Activated CD8-positive, alpha-beta memory T cell treated with anti-CD3 and anti-CD28 coated beads, Interleukin-2, amount 50 U/mL, for 1 hour (primary cell): ENCODE measurements around the gene DNAH6.

Experiments
- DNase-seq: peaks from one replicate; pipeline ENCODE4 v3.0.0-alpha.2; 2020; ENCODE audit errors: extremely low read depth

Gene DNAH6

DNA sequence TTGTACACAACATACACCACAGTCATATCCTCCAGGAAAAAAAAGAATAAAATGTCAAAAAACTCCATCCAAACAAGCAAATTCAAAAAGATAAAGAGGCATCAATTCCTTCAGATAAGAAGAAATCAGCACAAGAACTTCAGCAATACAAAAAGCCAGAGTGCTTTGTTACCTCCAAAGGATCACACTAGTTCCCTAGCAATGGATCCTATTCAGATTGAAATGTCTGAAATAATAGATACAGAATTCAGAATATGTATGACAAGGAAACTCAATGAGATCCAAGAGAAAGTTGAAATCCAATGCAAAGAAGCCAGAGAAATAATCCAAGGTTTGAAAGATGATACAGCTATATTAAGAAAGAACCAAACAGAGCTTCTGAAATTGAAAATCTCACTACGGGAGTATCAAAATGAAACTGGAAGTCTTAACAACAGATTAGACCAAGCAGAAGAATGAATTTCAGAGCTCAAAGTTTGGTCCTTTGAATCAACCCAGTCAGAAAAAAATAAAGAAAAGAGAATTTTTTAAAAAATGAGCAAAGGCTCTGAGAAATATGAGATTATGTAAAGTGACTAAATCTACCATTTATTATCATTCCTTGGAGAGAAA lies 284.0 kb downstream of the DNAH6 start:
- no peak for DNase-seq

- DNase-seq, result no peak
These were observed 285.5 kb downstream of the DNAH6 start for GRCh38 chr2:84801811-84802210.

- no peak for DNase-seq
These were observed 289.1 kb downstream of the DNAH6 start for GRCh38 chr2:84805250-84805958.

- DNase-seq, result no peak
These were observed 290.8 kb downstream of the DNAH6 start for GRCh38 chr2:84807063-84807485.

- DNase-seq, result no peak
These were observed 292.0 kb downstream of the DNAH6 start for GRCh38 chr2:84808279-84808678.

DNA sequence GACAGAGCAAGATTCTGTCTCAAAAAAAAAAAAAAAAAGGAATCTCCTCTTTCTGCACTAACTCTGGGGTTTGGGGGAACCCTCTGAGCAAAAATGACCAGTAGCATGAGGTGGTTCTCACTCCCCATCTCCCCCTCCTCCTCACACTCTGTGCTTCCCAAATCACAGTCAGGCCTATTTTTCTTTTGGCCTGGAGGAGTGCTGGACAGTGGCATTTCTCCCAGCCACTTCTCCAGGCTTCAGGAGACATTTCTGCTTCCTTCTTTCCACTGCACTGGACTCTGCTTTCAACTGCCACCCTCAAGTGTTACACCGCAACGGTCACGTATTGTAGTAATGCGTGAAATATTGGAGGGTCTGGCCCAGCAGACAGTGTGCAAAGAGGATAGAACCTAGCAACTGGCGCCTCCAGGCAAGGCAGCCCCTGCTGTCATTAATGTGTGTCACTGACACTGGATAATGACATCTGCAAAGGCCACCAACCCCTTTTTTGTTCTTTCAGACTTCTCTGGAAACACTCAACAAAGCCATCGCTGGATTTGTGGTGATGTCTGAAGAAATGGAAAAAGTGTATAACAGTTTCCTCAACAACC lies 295.6 kb downstream of the DNAH6 start:
- DNase-seq, result no peak

GRCh38 chr2:84815146-84815545 lies 298.8 kb downstream of the DNAH6 start:
- DNase-seq, result no peak

GRCh38 chr2:84816426-84817026 lies 300.2 kb downstream of the DNAH6 start:
- DNase-seq, result no peak

DNA sequence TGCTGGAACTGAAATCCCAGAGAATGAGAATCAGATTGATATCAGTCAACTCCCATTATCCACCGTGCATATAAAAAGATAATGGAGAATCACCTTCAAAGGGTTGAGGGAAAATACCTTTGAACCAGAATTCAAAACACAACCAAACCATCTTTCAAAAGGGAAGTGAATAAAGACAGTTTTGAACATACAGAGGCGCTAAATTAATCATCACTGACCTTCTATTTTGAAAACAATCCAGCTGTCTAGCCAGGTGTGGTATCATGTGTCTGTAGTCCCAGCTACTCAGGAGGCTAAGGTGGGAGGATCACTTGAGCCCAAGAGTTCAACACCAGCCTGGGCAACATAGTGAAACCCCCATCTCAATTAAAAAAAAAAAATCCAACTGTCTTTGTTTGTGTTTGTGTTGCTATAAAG lies 300.9 kb downstream of the DNAH6 start:
- no peak for DNase-seq

DNA sequence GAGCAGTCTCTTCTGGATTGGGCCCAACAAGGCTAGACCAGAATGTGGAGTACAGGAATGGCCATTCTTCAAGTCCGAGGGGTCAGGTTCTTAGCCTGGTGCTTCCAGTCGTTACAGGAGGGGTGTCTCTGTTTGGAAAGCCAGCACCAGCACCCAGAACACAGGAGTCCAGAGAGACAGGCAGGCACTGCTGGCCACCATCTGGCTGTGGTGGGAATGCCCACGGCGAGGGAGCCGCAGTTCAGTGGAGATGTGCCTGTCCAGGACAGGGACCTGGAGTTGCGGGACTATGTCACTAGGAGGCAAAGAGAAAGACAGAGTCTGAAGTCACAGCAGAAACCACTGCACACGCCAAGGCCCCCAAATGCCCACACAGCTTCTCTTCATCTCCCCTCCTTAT lies 305.5 kb downstream of the DNAH6 start:
- no peak for DNase-seq

- no peak for DNase-seq
These were observed 306.9 kb downstream of the DNAH6 start for GRCh38 chr2:84823229-84823628.

- no peak for DNase-seq
These were observed 307.5 kb downstream of the DNAH6 start for GRCh38 chr2:84823788-84824187.

- no peak for DNase-seq
These were observed 311.8 kb downstream of the DNAH6 start for GRCh38 chr2:84827978-84828575.

- no peak for DNase-seq
These were observed 313.4 kb downstream of the DNAH6 start for GRCh38 chr2:84829693-84830092.

GRCh38 chr2:84830095-84830494 lies 313.8 kb downstream of the DNAH6 start:
- no peak for DNase-seq

- no peak for DNase-seq
These were observed 314.6 kb downstream of the DNAH6 start for GRCh38 chr2:84830758-84831500.

GRCh38 chr2:84832772-84833461 lies 316.6 kb downstream of the DNAH6 start:
- no peak for DNase-seq

GRCh38 chr2:84833481-84834150 lies 317.3 kb downstream of the DNAH6 start:
- no peak for DNase-seq

GRCh38 chr2:84836215-84836614 lies 319.9 kb downstream of the DNAH6 start:
- DNase-seq, result no peak

DNA sequence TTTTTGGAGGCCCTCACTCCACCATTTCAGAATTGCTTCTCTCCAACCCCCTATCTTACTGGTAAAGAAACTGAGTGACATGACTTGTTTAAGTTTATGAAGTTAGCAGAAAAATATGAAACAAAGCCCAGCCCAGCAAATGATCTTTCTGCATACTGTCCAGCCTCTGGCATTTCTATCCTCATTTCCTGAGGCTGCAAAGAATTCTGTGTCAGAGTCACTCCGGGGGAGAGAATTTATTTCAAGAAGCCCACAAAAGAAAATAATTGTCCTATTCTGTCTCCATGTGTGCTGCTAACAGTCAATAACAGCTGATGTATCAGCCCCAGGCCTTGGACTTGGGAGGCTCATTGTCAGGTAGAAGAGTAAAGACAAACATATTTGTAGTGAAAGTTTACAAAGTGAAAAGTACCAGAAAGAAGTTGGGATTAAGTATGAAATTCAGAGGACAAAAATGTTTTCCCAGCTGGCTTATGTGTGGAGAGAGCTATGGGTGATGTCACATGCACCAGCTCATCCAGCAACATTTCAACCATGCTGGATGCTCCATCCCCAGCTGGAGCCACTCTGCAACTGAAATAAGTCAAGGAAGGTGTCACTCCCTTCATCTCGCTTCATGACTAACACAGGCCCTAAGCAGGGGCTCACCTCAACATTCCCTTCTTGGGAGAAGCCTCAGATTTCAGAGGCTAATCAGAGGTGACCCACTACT lies 322.3 kb downstream of the DNAH6 start:
- DNase-seq, result no peak
